Measurements from ENCODE around the gene SESN2.

- TF ChIP-seq EZH2phosphoT487 (IDR thresholded peaks at IDR 0.05; ENCODE audit: insufficient read depth, low read depth) (no peak), EZH2 (IDR thresholded peaks at IDR 0.05; ENCODE audit: insufficient read depth, poor library complexity, severe bottlenecking) (no peak)
These were observed 10.1 kb upstream of the SESN2 start for GRCh38 chr1:28249013-28249865.
